HG03060 (cell line): Measurements from ENCODE around the gene CCDC88C.

Source experiments
- ATAC-seq: cut with Tn5 transposase; IDR thresholded peaks from one replicate; pipeline ENCODE4 v1.9.1; 2021; ENCODE audit warnings: low read depth, moderate number of reproducible peaks; ENCODE audit not compliant: unreplicated experiment

Gene CCDC88C

DNA sequence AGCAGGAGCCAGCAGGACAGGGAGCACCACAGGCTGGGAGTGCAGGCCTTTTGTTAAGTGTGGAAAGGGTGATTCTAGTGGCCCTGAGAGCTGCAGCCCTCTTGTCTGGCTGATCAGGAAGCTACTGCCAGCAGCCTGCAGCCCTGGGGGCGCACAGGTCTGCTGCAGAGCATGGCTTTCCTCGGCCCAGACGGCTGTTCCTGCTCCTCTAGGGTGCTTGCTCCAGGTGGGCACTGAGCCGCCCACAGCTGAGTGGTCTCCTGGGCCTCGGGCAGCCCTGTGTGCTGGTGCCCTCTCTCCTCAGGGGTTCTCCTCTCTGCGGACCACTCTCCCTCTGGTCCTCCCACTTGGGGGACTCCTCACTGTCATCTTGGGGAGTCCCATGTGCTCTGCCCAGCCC, 18.9 kb downstream of the CCDC88C start:
- ATAC-seq: no peak

DNA sequence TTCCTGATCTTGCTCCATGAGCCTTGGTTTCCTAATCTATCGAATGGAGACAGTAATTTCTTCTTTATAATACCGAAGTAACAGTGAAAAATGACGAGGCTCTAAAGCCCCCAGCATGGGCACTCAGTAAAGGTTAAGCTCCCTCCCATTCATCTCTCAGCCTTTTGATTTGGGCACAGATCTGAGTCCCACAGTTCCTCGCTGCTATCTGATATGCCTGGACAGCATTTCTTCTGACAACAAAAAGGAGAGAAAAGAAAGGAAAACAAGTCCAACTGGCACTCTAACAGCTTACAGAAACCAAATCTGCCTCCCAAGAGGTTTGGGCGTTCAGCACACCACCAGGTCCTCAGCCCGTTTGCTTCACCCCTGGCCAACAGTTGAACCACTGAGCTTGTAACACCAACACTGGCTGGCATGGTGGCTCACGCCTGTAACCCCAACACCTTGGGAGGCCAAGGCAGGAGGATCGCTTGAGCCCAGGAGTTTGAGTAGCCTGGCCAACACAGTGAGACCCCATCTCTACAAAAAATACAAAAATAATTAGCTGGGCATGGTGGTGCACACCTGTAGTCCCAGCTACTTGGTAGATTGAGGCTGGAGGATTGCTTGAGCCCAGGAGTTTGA, 19.5 kb downstream of the CCDC88C start:
- no peak for ATAC-seq

DNA sequence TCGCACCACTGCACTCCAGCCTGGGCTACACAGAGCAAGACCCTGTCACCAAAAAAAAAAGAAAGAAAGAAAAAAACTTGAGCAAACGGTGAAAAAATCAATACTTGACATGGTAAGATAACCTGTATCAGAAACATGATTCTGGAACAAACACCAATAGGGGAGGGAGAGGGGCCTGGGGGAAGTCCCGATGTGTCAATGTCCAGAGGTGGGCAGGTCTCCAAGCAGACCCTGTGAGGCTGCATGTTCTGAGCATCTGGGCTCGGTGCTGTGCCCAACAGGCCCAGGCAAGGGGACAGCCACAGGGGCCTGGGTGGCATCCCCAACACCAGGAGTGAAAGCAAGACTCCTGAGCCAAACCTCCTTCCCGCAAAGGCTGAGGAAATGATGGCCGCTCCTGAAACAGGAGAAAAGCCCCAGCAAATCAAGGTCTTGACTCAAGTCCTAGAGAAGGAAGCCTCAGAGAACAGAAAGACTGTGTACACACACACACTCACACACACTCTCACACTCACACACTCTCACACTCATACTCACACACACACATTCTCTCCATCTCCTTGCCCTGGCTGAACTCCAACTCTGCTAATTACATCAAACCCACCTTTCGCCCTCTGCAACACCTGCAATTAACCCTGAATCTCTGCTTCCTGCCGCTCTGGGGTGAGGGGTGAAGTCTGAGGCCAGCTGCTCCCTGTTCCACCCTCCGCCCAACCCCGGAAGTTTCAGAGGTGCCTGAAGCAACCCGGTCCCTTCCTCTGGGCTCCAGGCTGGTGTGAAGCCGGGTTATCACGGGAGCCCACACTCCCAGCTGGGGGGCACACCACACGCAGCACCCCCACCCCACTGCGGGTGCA, 20.4 kb downstream of the CCDC88C start:
- no peak for ATAC-seq

DNA sequence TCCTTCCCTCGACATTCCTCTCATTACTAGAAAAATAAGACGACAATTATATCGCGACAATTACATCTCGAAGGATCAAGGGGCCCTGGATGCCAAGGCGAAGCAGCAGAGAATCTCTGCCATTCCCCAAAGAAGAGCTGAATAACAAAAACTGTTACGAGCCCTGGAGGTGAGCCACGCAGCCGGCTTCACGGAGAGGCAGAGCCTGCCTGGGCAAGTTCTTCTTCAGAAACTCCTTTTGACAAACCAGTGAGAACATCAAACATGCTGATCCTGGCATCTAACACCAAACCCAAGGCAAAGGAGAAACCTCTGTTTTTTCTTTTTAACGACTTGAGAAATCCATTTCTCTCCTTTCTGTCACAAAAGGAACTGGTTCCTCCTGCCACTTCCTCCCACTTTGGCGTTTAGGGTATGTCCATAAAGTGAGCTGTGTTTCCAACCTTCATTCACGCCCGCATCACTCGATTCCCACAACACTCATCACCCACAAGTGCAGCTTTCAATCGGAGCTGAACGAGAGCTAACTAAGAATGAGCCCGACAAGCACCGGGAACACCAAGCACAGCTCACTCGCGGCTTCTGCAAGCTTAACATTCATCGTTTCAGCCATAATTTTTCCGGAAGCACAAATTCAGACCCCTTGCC, 21.5 kb downstream of the CCDC88C start:
- ATAC-seq: no peak

DNA sequence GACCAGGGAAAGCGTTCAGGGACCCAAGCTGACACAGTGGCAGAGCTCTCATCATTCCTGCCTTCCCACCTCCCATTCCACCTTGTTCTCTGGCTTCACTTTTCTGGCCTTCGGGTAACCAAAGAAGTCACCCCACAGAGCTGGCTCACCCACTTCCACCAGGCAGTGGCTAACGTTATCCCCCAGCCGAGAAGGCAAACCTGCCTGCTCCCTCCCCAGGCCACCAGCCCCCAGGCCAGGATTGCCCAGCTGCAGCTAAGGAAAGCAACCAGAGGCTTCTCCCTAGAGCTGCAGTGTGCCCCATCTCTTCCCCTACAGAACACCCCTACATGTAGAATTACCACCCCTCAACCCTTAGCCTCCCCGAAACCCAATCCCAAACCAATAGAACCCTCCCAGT, 22.2 kb downstream of the CCDC88C start:
- ATAC-seq: no peak

DNA sequence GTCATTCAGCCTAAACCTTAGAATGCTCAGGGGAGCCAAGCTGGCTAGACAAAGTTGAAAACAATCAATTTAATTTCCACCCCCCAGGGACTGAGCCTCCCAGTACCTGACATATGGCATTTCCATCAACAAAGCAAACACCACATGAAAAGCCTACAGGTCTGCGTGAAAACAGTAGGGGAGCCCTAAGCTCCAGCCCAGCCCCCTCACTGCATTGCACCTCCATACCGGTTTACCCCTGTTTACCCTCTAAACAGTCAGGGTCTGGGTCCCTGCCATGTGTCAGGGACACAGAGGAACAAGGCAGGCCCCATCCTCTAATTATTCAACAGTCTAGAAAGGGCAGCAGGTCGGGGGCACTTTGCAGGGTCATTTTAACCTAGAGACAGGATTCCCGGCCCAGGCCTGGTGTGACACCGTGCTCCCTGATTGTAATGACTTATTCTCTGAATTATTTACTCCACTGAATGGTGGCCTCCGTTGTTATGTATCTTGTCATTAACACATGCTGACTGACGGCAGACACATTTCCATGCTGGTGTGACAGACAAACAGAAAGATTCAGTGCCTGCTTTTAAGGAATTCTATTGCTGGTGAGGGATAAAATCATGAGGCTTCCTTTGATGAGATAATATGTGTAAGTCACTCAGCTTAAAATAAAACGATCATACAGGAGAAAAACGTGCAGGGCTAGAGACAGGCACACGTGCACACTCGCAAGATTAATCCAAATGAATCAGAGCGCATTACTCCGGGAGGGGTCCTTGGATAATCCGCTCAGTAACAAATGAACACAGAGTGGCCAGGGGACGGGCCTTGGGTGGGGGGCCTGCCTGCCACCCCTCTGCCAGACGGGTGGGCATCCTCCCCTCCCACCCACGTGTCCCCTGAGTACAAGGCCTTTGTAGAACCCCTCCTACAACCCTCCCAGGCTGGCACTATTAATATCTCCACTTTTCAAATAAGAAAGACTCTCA, 23.2 kb downstream of the CCDC88C start:
- no peak for ATAC-seq

DNA sequence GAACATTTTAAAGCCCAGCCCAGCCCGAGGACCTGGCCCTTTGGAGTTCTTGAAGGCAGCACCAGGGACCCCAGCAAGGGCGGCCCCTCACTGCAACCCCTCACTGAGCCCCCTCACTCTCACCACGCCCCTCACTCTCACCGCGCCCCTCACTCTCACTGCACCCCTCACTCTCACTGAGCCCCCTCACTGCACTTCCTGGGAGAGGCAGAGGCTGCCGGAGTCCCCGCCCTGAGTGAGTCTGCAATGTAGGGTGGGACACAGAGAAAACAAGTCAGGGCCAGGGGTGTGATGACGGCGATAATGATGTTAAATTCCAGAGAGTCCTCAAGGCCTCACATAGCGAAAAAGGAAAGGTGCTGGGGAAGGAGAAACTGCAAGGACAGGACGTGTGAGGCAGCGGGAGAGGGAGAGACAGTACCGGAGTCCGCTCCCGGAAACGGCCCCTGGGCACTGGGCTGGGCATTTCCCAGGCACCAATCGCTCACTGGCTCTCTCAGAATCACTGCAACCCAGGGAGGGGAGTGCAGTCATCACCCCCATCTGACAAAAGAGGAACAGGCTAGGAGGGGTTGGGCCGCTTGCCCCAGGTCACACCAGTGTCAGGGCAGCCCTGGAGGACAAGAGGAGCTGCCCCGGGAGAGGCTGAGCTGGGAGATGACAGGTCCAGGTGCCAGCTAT, 24.9 kb downstream of the CCDC88C start:
- ATAC-seq: no peak

DNA sequence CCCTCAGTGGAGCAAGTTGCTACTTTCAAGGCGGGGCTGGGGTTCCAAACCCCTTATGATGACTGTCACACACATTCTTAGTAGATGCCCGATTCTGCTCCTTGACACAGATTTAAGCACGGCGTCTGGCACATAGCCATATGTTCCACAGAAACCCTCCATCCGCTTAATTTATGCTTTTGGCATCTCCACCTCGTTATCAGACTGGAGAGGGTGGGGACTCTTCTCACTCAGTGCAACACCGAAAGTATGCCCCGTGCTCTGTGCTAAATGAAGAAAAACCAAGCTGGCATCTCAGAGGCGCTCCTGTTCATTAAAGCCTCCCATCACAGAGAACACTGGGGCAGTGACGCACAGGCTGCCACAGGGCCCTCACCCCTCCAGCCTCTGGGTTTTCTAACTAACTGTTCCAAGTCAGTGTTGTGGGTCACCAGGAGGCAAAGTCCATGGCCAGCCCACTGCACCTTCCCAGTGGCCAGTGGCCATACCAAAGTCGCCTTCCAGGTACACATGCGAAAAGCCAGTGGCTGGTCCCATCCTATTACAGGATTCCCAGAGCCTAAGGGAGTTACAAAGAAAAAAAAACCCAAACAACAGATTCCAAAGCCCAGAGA, 27.3 kb downstream of the CCDC88C start:
- no peak for ATAC-seq

DNA sequence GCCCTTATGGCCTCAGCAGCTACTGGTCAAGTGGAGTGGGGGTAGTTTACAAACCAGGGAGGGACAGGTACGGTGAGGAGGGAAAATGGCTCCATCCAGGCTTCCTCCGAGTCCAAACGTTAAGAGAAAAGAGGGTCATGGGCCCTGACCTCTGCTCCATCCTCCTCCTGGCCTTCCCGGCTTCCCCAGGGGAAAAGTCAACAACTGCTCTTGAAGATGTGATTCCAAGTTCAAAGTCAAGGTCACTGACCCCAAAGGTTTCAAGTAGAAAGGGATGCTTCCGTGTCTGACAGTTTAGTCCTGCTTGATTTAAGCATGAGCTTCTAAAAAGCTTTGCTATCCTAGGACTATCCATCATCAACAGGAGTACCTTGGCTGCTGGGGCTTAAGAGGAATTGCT, 28.5 kb downstream of the CCDC88C start:
- no peak for ATAC-seq

DNA sequence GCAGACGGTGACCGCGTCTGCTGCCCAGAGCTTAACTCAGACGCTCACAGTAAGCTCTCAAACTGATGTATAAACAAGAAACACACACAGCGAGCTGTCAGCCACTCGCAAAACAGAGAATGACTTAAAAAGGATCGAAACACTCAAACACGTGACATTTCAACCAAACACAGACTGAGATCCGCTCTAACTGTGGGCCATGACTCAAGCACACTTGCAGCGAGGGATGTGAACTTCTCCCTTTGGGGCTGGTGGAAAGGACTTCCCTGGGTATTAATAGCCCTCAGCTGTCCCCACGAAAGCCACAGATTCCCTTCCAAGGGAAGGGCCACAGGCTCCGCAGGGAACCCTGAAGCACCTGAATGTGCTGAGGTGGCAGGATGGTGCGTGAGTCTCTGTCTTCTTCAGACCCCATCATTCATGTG, 29.1 kb downstream of the CCDC88C start:
- ATAC-seq: peak; percentile 90

DNA sequence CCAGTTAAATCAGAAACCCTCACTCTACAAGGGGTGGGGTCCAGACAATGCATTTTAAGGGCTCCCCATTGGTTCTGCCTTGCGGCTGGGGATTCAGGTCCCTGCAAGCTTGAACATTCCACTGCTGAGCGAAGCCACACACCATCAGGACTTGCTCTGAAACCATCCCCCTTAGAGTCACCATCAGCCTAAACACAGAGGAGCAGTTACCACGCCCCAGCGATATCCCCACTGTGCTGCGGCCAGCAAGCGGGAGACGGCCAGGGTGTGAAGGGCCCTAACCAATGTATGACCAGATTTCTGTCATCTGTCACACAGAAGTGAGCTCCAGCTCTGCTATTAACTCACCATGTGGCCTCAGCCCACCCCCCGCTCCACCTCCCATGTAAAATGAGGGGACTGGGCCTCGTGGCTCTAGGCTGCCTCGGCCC, 29.7 kb downstream of the CCDC88C start:
- ATAC-seq: no peak

DNA sequence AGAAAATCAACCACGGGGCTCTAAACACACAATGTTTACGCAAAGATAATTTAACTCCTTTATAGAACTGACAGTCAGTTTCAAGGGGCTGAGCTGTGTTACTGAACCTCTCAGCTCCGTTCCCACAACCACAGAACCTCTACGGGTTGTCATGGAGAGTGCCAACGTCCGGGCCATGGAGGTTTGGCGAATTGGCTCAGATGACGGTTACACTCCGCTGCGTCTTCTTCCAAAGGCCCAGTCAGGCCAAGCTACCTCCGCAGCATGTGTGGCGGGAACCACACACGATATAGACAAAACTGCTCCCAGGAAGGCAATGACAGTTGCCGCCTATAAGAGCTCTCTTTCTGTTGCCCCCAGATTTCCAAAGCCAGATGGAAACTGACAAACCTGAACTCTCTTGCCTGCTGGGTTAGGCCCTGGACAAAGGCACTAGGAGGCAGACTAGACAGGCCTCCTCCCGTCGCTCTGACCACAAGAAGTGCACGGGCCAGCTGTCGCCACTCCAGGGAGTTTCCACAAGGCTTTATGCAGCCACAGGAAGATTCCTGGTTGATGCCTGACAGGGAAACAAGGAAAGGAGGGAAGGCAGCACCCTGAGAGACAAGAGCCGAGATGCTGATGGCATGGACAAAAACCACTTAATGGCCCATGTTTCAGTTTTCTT, 30.3 kb downstream of the CCDC88C start:
- no peak for ATAC-seq

DNA sequence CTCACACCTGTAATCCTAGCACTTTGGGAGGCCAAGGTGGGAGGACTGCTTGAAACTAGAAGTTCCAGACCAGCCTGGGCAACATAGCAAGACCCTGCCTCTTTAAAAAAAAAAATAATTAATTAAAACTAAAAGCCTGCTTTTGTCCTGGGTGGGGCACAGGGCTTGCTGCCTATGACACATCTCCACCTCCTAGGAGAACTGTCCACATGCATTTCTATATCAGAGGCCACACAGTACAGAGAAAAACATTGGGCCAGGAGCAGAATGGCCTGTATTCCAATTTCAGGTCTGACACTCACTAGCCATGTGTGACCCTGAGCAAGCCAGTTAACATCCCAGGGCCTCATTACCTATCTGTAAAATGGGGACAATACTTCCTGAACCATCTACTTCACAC, 31.9 kb downstream of the CCDC88C start:
- no peak for ATAC-seq

DNA sequence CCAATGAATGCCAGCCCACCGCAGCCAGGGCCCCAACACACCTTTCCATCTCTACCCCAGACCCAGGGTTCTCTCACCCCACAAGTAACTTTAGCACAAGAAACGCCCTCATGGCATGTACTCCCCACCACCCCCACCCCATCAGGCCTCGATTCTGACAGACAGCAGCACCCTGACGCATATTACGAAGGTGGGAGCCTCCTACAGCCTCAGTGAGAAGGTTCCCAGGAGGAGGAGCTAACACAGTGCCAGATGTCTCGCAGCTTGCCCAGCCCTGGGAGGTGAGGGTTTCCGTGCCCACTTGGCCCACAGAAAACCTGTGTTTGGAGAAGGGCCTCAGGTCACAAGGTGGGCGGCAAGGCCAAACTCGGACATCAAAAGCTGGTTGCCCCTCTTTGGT, 32.4 kb downstream of the CCDC88C start:
- no peak for ATAC-seq

DNA sequence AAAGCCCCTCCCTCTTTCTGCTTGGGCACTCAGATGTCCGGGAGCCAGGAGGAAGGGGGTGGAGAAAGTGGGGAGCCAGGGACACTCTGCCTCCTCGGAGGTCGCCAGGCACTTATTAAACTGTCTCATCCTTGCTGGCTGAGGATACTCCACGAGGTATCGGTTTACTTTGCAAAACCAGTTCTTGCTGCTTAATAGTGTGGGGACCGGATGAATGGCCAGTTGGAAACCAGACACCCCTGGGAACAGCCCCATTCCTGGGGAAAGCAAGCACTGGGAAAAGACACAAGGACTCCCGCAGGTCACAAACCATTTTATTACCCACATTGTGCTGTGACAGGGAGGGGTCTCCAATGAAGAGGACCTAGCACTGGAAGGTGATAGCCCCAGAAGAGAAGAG, 34.2 kb downstream of the CCDC88C start:
- ATAC-seq: no peak

DNA sequence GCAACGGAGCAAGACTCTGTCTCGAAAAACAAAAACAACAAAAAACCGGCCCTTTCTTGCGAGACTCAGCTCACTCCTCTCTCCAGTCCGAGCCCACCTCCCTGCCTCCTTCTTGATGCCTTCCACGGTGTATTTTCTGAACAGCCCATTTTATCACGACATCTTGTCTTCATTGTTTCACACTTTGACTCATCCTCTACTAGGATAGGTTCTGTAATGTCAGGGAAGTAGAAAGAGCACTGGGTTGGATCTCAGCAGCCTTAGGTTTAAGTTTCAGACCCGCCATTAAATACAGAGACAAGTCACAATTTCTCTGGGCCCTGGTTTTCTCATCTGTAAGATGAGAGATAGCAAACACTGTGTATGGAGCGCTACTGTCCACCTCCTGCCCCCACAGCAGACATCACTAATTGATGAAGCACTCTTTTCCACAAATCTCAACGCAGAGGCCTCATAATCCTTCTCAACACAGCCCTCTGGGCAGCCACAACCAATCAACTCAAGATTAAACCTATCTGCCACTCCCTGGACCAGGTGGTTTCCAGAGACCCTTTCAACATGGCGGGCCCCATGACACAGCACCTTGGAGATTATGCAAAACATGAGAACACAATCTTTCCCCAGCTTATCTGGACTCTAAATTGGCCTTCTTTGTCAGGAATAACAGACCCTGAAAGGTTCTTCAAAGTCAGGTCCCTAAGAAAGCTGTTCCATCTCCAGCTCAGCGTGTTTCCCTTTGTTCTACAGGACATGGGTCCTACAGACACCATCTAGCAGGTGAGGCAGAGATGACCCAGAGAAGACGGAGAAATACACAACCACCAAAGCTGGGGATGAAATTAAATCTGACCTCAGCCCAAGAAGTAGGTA, 35.6 kb downstream of the CCDC88C start:
- no peak for ATAC-seq

DNA sequence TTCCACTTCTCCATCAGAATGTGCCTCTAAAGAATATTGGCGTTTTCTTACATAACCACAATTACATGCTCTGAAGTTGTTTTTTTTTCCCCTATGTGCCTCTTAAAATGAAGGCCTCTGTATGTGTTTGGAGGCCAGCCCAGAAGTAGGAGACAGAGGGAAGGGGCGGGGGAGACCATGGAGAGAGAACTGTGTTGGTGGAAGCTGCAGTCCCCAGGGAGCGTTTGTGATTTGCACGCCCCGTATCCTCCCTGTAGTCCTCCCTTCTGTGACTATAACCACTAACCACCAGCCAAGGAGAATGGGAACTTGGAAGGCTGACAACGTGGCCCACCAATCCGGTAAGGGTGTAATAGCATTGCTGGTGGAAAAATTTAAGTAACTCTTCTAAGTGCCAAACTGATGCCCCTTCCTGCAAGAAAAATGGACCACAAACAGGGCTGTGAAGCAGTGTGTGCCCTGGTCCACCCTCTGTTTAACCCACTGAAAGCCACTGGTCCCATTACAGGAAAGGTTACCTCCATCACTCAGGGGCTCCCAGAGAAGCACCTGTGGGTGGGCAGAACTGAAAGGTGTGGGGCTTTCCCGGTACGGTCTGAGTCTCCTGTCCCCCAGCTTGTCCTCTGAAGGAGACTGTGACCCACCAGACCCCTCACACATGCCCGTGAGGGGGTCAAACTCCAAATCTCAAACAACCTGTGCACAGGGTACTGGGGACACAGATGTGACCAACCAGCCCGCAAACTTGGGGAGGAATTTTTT, 36.8 kb downstream of the CCDC88C start:
- ATAC-seq: no peak
